Measurements from ENCODE around the gene MRPL23.

Gene MRPL23

DNA sequence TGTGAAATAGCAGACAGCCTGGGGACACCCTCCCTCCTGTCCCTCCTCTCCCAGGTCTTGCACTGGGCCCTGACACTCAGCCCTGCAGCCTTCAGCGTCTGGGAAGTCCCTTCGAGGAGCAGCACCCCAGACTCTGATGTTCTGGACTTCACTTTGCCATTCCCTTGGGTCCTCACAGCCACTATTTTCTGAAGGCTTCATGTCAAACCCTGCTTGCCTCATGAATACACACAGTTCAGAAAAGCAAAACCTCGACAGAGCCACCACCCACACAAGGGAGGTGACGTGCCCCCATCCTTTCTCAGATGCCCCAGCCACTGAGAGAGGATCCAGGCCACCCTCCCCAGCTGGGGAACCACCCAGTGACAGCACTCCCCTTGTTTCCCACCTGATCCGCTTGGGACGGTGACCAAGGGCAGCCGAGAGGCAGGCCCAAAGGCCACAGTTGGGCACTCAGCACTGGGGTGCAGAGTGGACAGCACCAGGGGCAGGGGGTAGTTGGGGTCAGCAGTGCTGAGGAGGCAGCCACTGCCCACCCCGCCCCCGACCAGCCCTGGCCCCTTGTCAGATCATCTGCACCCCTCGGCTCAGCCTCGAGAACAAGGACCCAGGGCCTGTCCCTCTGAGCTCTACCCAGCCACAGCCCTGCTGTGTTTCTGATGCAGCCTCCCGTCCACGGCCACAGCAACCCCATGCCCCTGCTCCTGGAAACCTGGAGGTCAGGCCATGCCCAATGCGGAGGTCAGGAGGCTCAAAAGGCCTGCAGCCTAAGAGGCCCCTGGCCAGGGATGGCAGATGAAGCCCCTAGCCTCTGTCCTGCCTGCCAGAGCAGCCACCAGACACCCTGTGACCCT lies 30.8 kb upstream of the MRPL23 start:
- Histone ChIP-seq H3K36me3 (ENCODE audit: insufficient read depth, low read length) (no peaks in the 10 kb centered on the region), H3K79me2 (ENCODE audit: control insufficient read depth, insufficient read depth, low read length, unreplicated experiment) (no peaks in the 10 kb centered on the region), H3K27me3 (ENCODE audit: insufficient read depth, low read length) (no peaks in the 10 kb centered on the region), H3K4me3 (ENCODE audit: low read depth, low read length) (no peak overlapping the region), H2AFZ (ENCODE audit: low read length, unreplicated experiment) (no peak overlapping the region), H3K27ac (ENCODE audit: low read depth, low read length) (no peak overlapping the region), H3K4me1 (ENCODE audit: control insufficient read depth, insufficient read depth, low read length, unreplicated experiment) (peaks cover 3% of the 10 kb centered on the region)

GRCh38 chr11:1916986-1917522 lies 30.1 kb upstream of the MRPL23 start:
- Histone ChIP-seq H3K4me1 (ENCODE audit: control insufficient read depth, insufficient read depth, low read length, unreplicated experiment) (peaks cover 10% of the 10 kb centered on the region), H3K27me3 (ENCODE audit: insufficient read depth, low read length) (no peaks in the 10 kb centered on the region), H3K36me3 (ENCODE audit: insufficient read depth, low read length) (no peaks in the 10 kb centered on the region), H2AFZ (ENCODE audit: low read length, unreplicated experiment) (no peak overlapping the region), H3K4me3 (ENCODE audit: low read depth, low read length) (no peak overlapping the region), H3K27ac (ENCODE audit: low read depth, low read length) (no peak overlapping the region), H3K79me2 (ENCODE audit: control insufficient read depth, insufficient read depth, low read length, unreplicated experiment) (no peaks in the 10 kb centered on the region)

- Histone ChIP-seq H3K4me1 (ENCODE audit: control insufficient read depth, insufficient read depth, low read length, unreplicated experiment) (peaks cover 11% of the 10 kb centered on the region), H3K79me2 (ENCODE audit: control insufficient read depth, insufficient read depth, low read length, unreplicated experiment) (no peaks in the 10 kb centered on the region), H3K4me3 (ENCODE audit: low read depth, low read length) (no peak overlapping the region), H3K36me3 (ENCODE audit: insufficient read depth, low read length) (no peaks in the 10 kb centered on the region), H3K27ac (ENCODE audit: low read depth, low read length) (no peak overlapping the region), H3K27me3 (ENCODE audit: insufficient read depth, low read length) (no peaks in the 10 kb centered on the region), H2AFZ (ENCODE audit: low read length, unreplicated experiment) (no peak overlapping the region)
Observed at GRCh38 chr11:1917523-1918435, 29.4 kb upstream of the MRPL23 start.

- H3K36me3 ChIP-seq (ENCODE audit: insufficient read depth, low read length): no peaks in the 10 kb centered on the region
- peaks cover 11% of the 10 kb centered on the region for H3K4me1 ChIP-seq (ENCODE audit: control insufficient read depth, insufficient read depth, low read length, unreplicated experiment)
- H3K27me3 ChIP-seq (ENCODE audit: insufficient read depth, low read length): no peaks in the 10 kb centered on the region
- H3K4me3 ChIP-seq (ENCODE audit: low read depth, low read length): no peak overlapping the region
- H2AFZ ChIP-seq (ENCODE audit: low read length, unreplicated experiment): no peak overlapping the region
- H3K79me2 ChIP-seq (ENCODE audit: control insufficient read depth, insufficient read depth, low read length, unreplicated experiment): no peaks in the 10 kb centered on the region
- no peak overlapping the region for H3K27ac ChIP-seq (ENCODE audit: low read depth, low read length)
Observed at GRCh38 chr11:1918436-1919315, 28.5 kb upstream of the MRPL23 start.

DNA sequence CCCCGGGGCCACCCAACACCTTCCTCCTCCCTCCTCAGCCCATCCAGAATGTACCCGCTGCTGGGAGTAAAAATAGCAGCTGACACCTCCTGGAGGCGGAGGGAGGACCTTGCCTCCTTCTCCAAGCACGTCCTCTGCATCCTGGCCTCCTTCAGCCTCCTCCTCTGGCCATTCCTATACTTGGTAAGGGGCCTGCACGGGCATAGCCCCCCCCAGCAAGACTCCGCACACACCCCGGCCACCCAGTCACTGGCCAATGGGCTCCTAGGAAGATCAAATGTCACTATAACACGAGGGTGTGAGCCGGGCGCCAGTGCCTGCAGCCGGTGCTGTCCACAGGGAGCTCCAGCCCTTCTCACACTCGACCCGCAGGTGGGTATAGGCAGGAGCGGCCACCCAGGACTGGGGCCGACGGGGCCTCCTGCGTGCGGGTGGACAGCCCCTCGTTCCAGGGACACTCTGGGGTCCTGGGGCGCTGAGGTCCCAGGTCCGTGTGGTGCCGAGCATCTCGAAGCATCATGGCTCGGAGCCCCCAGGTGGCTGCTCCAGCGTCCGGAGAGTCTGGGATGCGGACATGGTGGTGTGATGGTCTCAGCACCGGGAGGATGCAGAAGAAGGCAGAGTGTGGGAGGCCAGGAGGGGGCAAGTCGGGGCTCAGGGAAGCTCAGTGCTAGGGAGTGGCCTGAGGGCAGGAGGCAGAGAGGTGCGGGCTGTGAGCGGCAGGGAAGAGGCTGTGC lies 27.6 kb upstream of the MRPL23 start, which contains the start of gene TNNT3:
TNNT3 (plus strand) TSS at position 313 of the 737 bp plus-strand sequence. CDS start 3,172 bp downstream, outside the sequence.
- Histone ChIP-seq H3K36me3 (ENCODE audit: insufficient read depth, low read length) (no peaks in the 10 kb centered on the region), H3K27me3 (ENCODE audit: insufficient read depth, low read length) (no peaks in the 10 kb centered on the region), H3K27ac (ENCODE audit: low read depth, low read length) (no peak within 1 kb of the TSS), H3K4me1 (ENCODE audit: control insufficient read depth, insufficient read depth, low read length, unreplicated experiment) (peaks cover 11% of the 10 kb centered on the region), H3K79me2 (ENCODE audit: control insufficient read depth, insufficient read depth, low read length, unreplicated experiment) (no peaks in the 10 kb centered on the region), H3K4me3 (ENCODE audit: low read depth, low read length) (no peak within 1 kb of the TSS), H2AFZ (ENCODE audit: low read length, unreplicated experiment) (no peak within 1 kb of the TSS)

- Histone ChIP-seq H2AFZ (ENCODE audit: low read length, unreplicated experiment) (no peak overlapping the region), H3K4me1 (ENCODE audit: control insufficient read depth, insufficient read depth, low read length, unreplicated experiment) (peaks cover 11% of the 10 kb centered on the region), H3K27ac (ENCODE audit: low read depth, low read length) (no peak overlapping the region), H3K27me3 (ENCODE audit: insufficient read depth, low read length) (no peaks in the 10 kb centered on the region), H3K4me3 (ENCODE audit: low read depth, low read length) (no peak overlapping the region), H3K79me2 (ENCODE audit: control insufficient read depth, insufficient read depth, low read length, unreplicated experiment) (no peaks in the 10 kb centered on the region), H3K36me3 (ENCODE audit: insufficient read depth, low read length) (no peaks in the 10 kb centered on the region)
Observed at GRCh38 chr11:1920128-1920908, 26.8 kb upstream of the MRPL23 start.

DNA sequence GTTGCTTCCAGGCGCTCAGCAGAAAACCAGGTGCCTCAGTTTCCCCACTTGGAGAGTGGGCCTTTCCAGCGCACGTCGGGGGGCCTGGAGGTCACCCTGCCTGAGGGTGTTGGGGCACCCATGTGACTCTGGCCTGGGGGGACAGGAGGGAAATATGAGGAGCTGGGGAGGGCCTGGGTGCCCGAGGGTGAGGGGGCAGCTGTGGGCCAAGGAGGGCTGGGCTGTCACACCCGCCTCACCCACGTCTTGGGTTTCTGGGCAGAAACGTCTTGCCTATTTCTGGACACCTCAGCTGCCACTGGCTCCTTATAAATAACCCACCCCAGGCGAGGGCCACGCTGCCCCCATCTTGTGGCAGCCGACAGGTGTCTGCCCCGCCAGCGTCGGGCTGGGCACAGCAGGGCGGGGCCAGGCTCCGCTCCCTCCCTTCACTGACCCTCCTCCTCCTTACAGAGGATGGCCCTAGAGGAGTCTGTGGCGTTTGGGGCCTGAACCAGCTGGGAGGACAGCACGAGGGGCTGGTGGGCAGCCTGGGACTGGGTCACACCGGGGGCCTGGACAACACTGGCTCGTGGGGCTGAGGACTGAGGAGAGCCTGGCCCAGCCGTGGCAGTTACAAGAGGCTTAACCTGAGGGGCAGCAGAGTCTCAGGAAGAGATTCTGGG lies 26.1 kb upstream of the MRPL23 start:
- Histone ChIP-seq H2AFZ (ENCODE audit: low read length, unreplicated experiment) (no peak overlapping the region), H3K79me2 (ENCODE audit: control insufficient read depth, insufficient read depth, low read length, unreplicated experiment) (no peaks in the 10 kb centered on the region), H3K27ac (ENCODE audit: low read depth, low read length) (0 out of 2 replicates have a peak overlapping the region, but pooled peaks have one; percentile 39), H3K36me3 (ENCODE audit: insufficient read depth, low read length) (no peaks in the 10 kb centered on the region), H3K27me3 (ENCODE audit: insufficient read depth, low read length) (no peaks in the 10 kb centered on the region), H3K4me1 (ENCODE audit: control insufficient read depth, insufficient read depth, low read length, unreplicated experiment) (peaks cover 11% of the 10 kb centered on the region), H3K4me3 (ENCODE audit: low read depth, low read length) (no peak overlapping the region)

DNA sequence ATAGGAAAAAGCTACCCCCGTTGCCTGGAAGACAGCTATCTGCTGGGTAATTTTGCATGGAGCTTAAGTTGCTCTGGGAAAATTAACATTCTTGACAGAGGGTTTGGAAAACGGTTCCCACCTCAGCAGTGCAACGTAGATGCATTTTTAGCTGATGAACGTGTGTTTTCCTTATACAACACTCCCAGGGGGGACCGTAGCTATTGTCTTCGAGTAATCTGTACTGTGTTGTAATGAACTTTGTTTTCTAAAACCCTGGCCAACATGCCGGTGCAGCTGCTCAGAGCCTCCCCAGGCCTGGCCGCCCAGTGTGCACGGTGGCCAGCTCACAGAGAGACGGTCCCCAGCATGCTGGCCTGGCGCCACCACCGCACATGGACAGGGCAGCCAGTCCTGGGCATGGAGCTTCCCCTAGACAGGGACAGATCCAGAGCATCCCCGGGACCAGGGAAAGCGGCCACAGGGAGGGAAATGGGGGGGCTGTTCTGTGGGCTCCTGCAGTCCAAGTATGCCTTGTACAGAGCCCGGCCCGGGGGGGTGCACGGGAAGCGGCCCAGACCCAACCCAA lies 25.5 kb upstream of the MRPL23 start:
- 0 out of 2 replicates have a peak overlapping the region, but pooled peaks have one; percentile 39 for H3K27ac ChIP-seq (ENCODE audit: low read depth, low read length)
- peaks cover 11% of the 10 kb centered on the region for H3K4me1 ChIP-seq (ENCODE audit: control insufficient read depth, insufficient read depth, low read length, unreplicated experiment)
- H3K36me3 ChIP-seq (ENCODE audit: insufficient read depth, low read length): no peaks in the 10 kb centered on the region
- no peaks in the 10 kb centered on the region for H3K27me3 ChIP-seq (ENCODE audit: insufficient read depth, low read length)
- no peak overlapping the region for H3K4me3 ChIP-seq (ENCODE audit: low read depth, low read length)
- H2AFZ ChIP-seq (ENCODE audit: low read length, unreplicated experiment): no peak overlapping the region
- no peaks in the 10 kb centered on the region for H3K79me2 ChIP-seq (ENCODE audit: control insufficient read depth, insufficient read depth, low read length, unreplicated experiment)

Data from ACC112 (cell line).